Osteoblast (primary cell): Measurements from ENCODE around the gene ATP7A. TPM values are rescaled to one million over a fixed set of nuclear protein-coding genes. Genes with fewer than 3 reads are reported as not detected.

Experiments used
- DNase-seq: peaks from one replicate; pipeline ENCODE4 v3.0.0; 2011; ENCODE audit warnings: low spot score, mixed read lengths; ENCODE audit not compliant: insufficient read length; ENCODE audit errors: missing footprints
- H2AFZ ChIP-seq: 2 replicates; pipeline ENCODE4 v1.6.0; 2011; ENCODE audit warnings: mild to moderate bottlenecking, low read length
- H3K27ac ChIP-seq: 2 replicates; pipeline ENCODE4 v1.5.1; 2011; ENCODE audit warnings: mild to moderate bottlenecking, low read depth, low read length, moderate library complexity
- H3K27me3 ChIP-seq: 2 replicates; pipeline ENCODE4 v1.6.0; 2012; ENCODE audit warnings: mild to moderate bottlenecking, control low read depth, inconsistent platforms, low read length, moderate library complexity; ENCODE audit not compliant: insufficient read depth
- H3K36me3 ChIP-seq: 2 replicates; pipeline ENCODE4 v1.5.1; 2011; ENCODE audit warnings: mild to moderate bottlenecking, low read length, control low read depth, moderate library complexity; ENCODE audit not compliant: insufficient read depth
- H3K4me1 ChIP-seq: 2 replicates; pipeline ENCODE4 v1.5.1; 2011; ENCODE audit warnings: mild to moderate bottlenecking, low read length, control low read depth, moderate library complexity; ENCODE audit not compliant: insufficient read depth
- H3K4me2 ChIP-seq: 2 replicates; pipeline ENCODE4 v1.6.0; 2011; ENCODE audit warnings: mild to moderate bottlenecking, low read length; ENCODE audit not compliant: insufficient read depth
- H3K4me3 ChIP-seq: fragments of 200-600 bp; sonication (generic); 3 replicates; pipeline ENCODE4 v1.5.1; 2012; ENCODE audit warnings: mild to moderate bottlenecking, low read length, inconsistent platforms; ENCODE audit not compliant: insufficient read depth
- H3K79me2 ChIP-seq: 2 replicates; pipeline ENCODE4 v1.6.0; 2012; ENCODE audit warnings: mild to moderate bottlenecking, low read length, control low read depth, inconsistent platforms; ENCODE audit not compliant: insufficient read depth
- H3K9me3 ChIP-seq: 2 replicates; pipeline ENCODE4 v1.5.1; 2011; ENCODE audit warnings: low read depth, low read length, control low read depth
- H4K20me1 ChIP-seq: 2 replicates; pipeline ENCODE4 v1.6.0; 2012; ENCODE audit warnings: mild to moderate bottlenecking, low read length, control low read depth; ENCODE audit not compliant: insufficient read depth
- CTCF ChIP-seq: IDR thresholded peaks from 2 replicates; pipeline ENCODE4 v1.5.1; 2011; ENCODE audit warnings: mild to moderate bottlenecking, low read depth, low read length, moderate library complexity; ENCODE audit errors: extremely low read depth
- total RNA-seq: library from RNA; depleted of rRNA; stranded (reverse); fragments of >200 nt; gene quantifications from 2 replicates; pipeline ENCODE4 v1.2.3, GENCODE V29; 2012

ATP7A gene
- total RNA-seq, 1 donor: 16.6 TPM

DNA sequence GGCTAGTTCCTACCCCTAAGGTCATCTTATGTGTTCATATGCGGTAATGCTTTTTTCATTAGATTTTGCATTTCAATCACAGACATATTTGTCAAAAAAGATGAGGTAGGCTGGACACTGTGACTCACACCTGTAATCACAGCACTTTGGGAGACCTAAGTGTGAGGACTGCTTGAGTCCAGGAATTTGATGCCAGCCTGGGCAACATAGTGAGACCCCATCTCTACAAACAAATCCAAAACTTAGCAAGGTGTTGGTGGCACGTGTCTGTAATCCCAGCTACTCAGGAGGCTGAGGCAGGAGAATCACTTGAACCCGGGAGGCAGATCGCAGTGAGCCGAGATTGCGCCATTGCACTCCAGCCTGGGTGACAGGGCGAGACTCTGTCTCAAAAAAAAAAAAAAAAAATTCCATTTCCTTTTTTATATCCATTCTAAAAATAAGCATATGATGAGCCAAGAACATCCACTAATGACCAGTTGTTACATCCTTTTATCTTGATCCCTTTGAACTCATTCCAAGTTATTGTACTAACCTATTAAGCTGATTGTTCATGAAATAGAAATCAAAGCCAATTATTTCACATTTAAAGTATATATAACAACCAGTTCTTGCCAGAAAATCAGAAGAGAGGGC, 35.5 kb downstream of the ATP7A start:
- TF ChIP-seq CTCF: no peak
- Histone ChIP-seq H3K4me2 (no peak overlapping the region), H3K36me3 (no peaks in the 10 kb centered on the region), H2AFZ (no peak overlapping the region), H3K79me2 (no peaks in the 10 kb centered on the region), H3K9me3 (no peaks in the 10 kb centered on the region), H3K4me3 (no peak overlapping the region), H4K20me1 (no peaks in the 10 kb centered on the region), H3K4me1 (no peaks in the 10 kb centered on the region), H3K27me3 (no peaks in the 10 kb centered on the region), H3K27ac (no peak overlapping the region)
- no peak for DNase-seq

DNA sequence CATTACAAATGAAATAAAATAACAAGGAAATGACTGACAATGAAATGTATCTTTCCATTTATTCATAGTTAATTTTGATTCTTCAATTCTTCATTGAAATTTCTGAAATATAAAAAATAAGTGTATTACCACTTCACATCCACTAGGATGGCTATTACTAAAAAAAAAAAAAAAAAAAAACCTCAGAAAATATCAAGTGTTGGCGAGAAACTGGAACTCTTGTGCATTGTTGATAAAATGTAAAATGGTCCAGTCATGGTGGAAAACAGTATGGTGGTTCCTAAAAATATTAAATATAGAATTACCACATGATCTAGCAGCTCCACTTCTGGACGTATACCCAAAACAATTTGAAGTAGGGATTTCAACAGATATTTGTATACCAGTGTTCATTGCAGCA, 36.1 kb downstream of the ATP7A start:
- H3K27ac ChIP-seq: no peak overlapping the region
- H3K79me2 ChIP-seq: no peaks in the 10 kb centered on the region
- no peaks in the 10 kb centered on the region for H3K27me3 ChIP-seq
- no peak overlapping the region for H2AFZ ChIP-seq
- H4K20me1 ChIP-seq: no peaks in the 10 kb centered on the region
- no peak for TF ChIP-seq CTCF
- DNase-seq: no peak
- H3K36me3 ChIP-seq: no peaks in the 10 kb centered on the region
- H3K4me3 ChIP-seq: no peak overlapping the region
- no peak overlapping the region for H3K4me2 ChIP-seq
- H3K9me3 ChIP-seq: no peaks in the 10 kb centered on the region
- H3K4me1 ChIP-seq: no peaks in the 10 kb centered on the region

DNA sequence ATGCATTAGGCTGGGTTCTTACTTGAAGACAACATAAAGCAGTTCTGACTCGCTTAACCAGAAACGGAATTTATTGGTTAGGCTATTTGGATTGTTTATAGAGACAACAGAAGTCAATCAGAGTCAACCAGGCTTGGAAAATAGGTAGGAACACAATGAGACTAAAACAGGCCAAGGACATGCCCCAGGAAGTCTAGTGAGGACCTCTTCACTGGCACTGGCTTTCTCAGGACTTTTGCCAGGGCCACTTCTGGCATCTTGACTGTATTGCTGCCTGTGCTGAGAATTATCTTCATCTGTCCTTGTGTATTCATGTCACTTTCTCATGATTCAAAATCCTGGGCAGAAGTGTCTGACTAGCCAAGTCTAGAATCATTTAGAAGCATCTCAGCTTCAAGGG, 39.3 kb downstream of the ATP7A start:
- H3K27ac ChIP-seq: no peak overlapping the region
- no peak for TF ChIP-seq CTCF
- no peaks in the 10 kb centered on the region for H3K79me2 ChIP-seq
- H3K4me2 ChIP-seq: no peak overlapping the region
- no peak for DNase-seq
- no peaks in the 10 kb centered on the region for H3K27me3 ChIP-seq
- H3K36me3 ChIP-seq: no peaks in the 10 kb centered on the region
- H2AFZ ChIP-seq: no peak overlapping the region
- H3K4me3 ChIP-seq: no peak overlapping the region
- H3K4me1 ChIP-seq: peaks cover 4% of the 10 kb centered on the region
- H3K9me3 ChIP-seq: no peaks in the 10 kb centered on the region
- H4K20me1 ChIP-seq: no peaks in the 10 kb centered on the region

GRCh38 chrX:77952173-77952572, 41.7 kb downstream of the ATP7A start:
- H3K79me2 ChIP-seq: no peaks in the 10 kb centered on the region
- H2AFZ ChIP-seq: no peak overlapping the region
- H3K27me3 ChIP-seq: no peaks in the 10 kb centered on the region
- no peak for DNase-seq
- TF ChIP-seq CTCF: no peak
- no peaks in the 10 kb centered on the region for H3K36me3 ChIP-seq
- H3K4me3 ChIP-seq: no peak overlapping the region
- H3K9me3 ChIP-seq: no peaks in the 10 kb centered on the region
- H4K20me1 ChIP-seq: no peaks in the 10 kb centered on the region
- H3K27ac ChIP-seq: no peak overlapping the region
- peaks cover 4% of the 10 kb centered on the region for H3K4me1 ChIP-seq
- no peak overlapping the region for H3K4me2 ChIP-seq
